ENCODE results near the gene POLR3H.

DNA sequence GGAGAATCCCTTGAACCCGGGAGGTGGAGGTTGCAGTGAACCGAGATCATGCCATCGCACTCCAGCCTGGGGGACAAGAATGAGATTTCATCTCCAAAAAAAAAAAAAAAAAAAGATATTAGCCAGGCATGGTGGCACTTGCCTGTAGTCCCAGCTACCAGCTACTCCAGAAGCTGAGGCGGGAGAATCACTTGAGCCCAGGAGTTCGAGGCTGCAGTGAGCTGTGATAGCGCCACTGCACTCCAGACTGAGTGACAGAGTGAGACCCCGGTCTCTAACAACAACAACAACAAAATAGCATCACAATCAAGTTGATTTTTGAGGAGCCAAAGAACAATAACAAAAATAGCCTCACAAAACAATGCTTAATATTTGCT, 43.1 kb upstream of the POLR3H start:
- TF ChIP-seq, protein P1, sequence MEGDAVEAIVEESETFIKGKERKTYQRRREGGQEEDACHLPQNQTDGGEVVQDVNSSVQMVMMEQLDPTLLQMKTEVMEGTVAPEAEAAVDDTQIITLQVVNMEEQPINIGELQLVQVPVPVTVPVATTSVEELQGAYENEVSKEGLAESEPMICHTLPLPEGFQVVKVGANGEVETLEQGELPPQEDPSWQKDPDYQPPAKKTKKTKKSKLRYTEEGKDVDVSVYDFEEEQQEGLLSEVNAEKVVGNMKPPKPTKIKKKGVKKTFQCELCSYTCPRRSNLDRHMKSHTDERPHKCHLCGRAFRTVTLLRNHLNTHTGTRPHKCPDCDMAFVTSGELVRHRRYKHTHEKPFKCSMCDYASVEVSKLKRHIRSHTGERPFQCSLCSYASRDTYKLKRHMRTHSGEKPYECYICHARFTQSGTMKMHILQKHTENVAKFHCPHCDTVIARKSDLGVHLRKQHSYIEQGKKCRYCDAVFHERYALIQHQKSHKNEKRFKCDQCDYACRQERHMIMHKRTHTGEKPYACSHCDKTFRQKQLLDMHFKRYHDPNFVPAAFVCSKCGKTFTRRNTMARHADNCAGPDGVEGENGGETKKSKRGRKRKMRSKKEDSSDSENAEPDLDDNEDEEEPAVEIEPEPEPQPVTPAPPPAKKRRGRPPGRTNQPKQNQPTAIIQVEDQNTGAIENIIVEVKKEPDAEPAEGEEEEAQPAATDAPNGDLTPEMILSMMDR (conservative IDR thresholded peaks at IDR 0.05; ENCODE audit: low read depth, low read length) = no peak
- no peak for TF ChIP-seq EZH2 (IDR thresholded peaks at IDR 0.05; ENCODE audit: low read length, unreplicated experiment)
- TF ChIP-seq EZH2phosphoT487 (IDR thresholded peaks at IDR 0.05; ENCODE audit: borderline replicate concordance, low read length) = no peak

All from PC-3 (cell line).